D721Med (cell line): ENCODE data around the gene SLC39A13.

ENCODE experiments used
- DNase-seq: peaks from one replicate; pipeline ENCODE4 v3.0.0; 2011; ENCODE audit warnings: low spot score; ENCODE audit not compliant: insufficient read length
- FAIRE-seq: peaks from 2 replicates; lab custom pipeline; 2011; peaks lifted over from hg19 to GRCh38; lab: Jason Lieb, UNC
- CTCF ChIP-seq: IDR thresholded peaks from 2 replicates; pipeline ENCODE4 v1.5.1; 2012; ENCODE audit warnings: mild to moderate bottlenecking, control low read depth; ENCODE audit not compliant: insufficient read depth; ENCODE audit errors: missing control alignments

The SLC39A13 gene

DNA sequence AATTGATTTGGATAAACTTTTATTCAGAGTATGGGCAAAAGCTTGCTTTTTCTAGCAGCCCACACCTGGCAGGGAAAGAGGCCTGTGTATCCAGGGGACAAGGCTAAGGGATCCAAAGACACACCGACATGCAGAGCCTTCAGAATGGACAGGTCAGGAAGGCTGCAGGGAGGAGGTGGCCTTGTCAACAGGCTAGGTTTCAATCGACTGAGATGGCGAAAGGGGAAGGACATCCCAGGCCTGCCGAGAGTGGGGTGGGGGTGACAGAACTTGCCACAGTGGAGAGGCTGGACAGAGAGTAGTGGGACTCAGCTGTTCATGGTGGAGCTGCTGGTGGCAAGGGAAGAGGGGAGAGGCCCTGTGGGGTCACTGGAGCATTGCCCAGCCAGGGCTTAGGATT lies 5.3 kb upstream of the SLC39A13 start:
- DNase-seq (no peak), FAIRE-seq (no peak)
- no peak for TF ChIP-seq CTCF

- no peak for FAIRE-seq
- TF ChIP-seq CTCF, result no peak
- DNase-seq, result no peak
Observed at GRCh38 chr11:47403571-47403970, 4.8 kb upstream of the SLC39A13 start.

DNA sequence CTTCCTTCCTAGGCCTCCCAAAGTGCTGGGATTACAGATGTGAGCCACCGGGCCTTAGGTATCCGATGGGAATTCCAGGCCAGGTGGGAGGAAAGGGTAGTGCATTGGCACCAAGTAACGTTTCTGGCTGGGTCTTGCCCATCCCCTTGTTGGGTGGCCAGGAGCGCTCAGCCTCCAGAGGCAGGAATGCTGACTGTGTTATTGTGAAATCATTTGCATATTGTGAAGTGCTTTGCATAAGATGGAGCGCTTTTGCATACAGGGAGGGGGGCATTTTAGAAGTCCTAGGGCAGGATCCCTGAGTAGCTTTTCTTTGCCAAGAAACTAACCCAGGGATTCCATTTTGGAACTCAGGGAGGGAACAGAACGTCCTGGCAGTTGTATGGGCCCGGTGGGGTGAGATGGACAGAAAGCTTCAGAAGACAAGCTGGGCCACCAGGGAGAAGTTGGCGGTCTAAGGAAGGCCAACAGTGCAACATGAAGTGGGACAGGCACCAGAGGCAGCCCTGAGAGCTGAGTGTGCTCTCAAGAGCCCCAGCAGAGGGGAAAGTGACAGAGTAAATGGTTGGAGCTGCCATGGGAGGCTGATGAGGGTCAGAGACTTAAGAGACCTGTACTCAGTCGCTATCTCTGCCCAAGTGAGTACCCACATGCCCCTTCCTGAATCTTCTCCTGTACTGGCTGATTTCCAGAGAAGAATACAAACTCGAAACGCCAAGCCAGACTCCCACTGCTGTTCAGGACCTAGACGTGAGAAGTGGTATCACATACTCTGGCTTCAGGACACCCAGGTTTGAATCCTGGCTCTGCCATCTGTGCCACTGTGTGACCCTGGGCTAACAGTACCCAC lies 1.3 kb upstream of the SLC39A13 start:
- TF ChIP-seq CTCF, result no peak
- DNase-seq (no peak), FAIRE-seq (no peak)

DNA sequence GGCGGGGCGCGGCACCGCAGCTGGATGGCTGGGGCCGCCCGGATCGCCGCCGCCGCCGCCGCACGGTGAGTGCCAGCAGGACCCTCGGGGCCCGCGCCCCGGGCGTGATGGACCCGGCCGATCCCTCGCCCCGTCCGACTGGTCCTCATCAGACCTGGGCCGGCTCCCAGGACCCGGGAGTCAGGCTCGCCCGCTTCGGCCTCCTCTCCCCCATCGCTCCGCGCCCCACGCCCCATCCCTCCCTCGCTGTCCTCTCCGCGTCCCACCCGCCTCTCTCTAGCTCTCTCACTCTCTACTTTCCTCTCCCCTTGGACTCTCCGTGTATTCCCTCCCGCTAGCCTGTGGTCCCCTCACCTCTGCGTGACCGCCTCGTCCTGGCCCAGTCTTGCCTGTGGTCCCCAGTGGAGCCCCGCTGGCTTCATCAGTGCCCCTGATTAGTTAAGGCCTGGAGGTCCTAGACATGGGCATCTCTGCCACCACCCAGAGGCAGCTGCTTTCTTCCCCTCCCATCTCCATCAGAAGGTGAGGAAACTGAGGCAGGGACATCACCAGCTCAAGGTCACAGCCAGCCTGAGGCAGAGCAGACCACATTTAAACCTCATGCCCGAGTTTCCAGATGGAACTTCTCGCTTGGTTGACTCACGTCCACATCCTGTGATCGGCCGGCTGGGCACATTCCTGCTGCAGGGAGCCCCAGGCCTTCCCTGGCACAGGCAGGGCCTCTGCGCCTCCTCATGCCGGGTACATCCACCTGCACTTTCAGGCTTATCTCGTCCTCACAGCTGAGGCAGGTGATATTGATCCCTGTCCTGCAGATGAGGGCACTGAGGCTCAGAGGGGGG lies 429 bp downstream of the SLC39A13 start:
- FAIRE-seq (no peak), DNase-seq (no peak)
- no peak for TF ChIP-seq CTCF

GRCh38 chr11:47409440-47410369 lies 1.3 kb downstream of the SLC39A13 start:
- no peak for FAIRE-seq
- TF ChIP-seq CTCF, result no peak

GRCh38 chr11:47410370-47411264 lies 2.2 kb downstream of the SLC39A13 start:
- TF ChIP-seq CTCF, result no peak
- DNase-seq (no peak), FAIRE-seq (no peak)

More at GRCh38 chr11:47409440-47410369, 1.3 kb downstream of the SLC39A13 start:
- DNase-seq, result no peak
